ENCODE measurements around the gene GPHN. TPM values are rescaled to one million over a fixed set of nuclear protein-coding genes. Genes with fewer than 3 reads are reported as not detected.

Gene GPHN
- total RNA-seq, 1 donor = 8.3 TPM

GRCh38 chr14:67221982-67222328 lies 714.0 kb downstream of the GPHN start:
- Histone ChIP-seq H3K36me3 (ENCODE audit: insufficient read depth, low read length) (no peaks in the 10 kb centered on the region), H3K27ac (ENCODE audit: low read depth, low read length) (no peak overlapping the region), H3K9me3 (ENCODE audit: low read depth, low read length) (no peaks in the 10 kb centered on the region), H3K4me2 (ENCODE audit: insufficient read depth, low read length) (peak overlapping the region; percentile 20), H3K4me3 (ENCODE audit: insufficient read depth, low read length) (no peak overlapping the region), H2AFZ (ENCODE audit: low read length) (no peak overlapping the region), H4K20me1 (ENCODE audit: insufficient read depth, low read length) (no peaks in the 10 kb centered on the region), H3K4me1 (ENCODE audit: insufficient read depth, low read length) (peaks cover 11% of the 10 kb centered on the region), H3K27me3 (ENCODE audit: insufficient read depth, low read length) (no peaks in the 10 kb centered on the region), H3K79me2 (ENCODE audit: insufficient read depth, low read length) (no peaks in the 10 kb centered on the region)
- peak; percentile 34 for DNase-seq (ENCODE audit: insufficient read length, low spot score, missing footprints)
- TF ChIP-seq CTCF (IDR thresholded peaks at IDR 0.05; ENCODE audit: extremely low read depth, low read depth, low read length) = no peak

- Histone ChIP-seq H3K27ac (ENCODE audit: low read depth, low read length) (no peak overlapping the region), H3K36me3 (ENCODE audit: insufficient read depth, low read length) (no peaks in the 10 kb centered on the region), H3K79me2 (ENCODE audit: insufficient read depth, low read length) (no peaks in the 10 kb centered on the region), H4K20me1 (ENCODE audit: insufficient read depth, low read length) (no peaks in the 10 kb centered on the region), H3K4me1 (ENCODE audit: insufficient read depth, low read length) (peaks cover 11% of the 10 kb centered on the region), H3K9me3 (ENCODE audit: low read depth, low read length) (no peaks in the 10 kb centered on the region), H3K4me3 (ENCODE audit: insufficient read depth, low read length) (no peak overlapping the region), H3K4me2 (ENCODE audit: insufficient read depth, low read length) (no peak overlapping the region), H3K27me3 (ENCODE audit: insufficient read depth, low read length) (no peaks in the 10 kb centered on the region), H2AFZ (ENCODE audit: low read length) (no peak overlapping the region)
- no peak for TF ChIP-seq CTCF (IDR thresholded peaks at IDR 0.05; ENCODE audit: extremely low read depth, low read depth, low read length)
- DNase-seq (ENCODE audit: insufficient read length, low spot score, missing footprints) = no peak
Observed at GRCh38 chr14:67225523-67225922, 717.6 kb downstream of the GPHN start.

- TF ChIP-seq CTCF (IDR thresholded peaks at IDR 0.05; ENCODE audit: extremely low read depth, low read depth, low read length) = no peak
- H3K27ac ChIP-seq (ENCODE audit: low read depth, low read length) = peak overlapping the region; percentile 21
- DNase-seq (ENCODE audit: insufficient read length, low spot score, missing footprints) = peak; percentile 31
- peak overlapping the region; percentile 32 for H3K4me3 ChIP-seq (ENCODE audit: insufficient read depth, low read length)
- H3K36me3 ChIP-seq (ENCODE audit: insufficient read depth, low read length) = no peaks in the 10 kb centered on the region
- H4K20me1 ChIP-seq (ENCODE audit: insufficient read depth, low read length) = no peaks in the 10 kb centered on the region
- no peaks in the 10 kb centered on the region for H3K4me1 ChIP-seq (ENCODE audit: insufficient read depth, low read length)
- H3K9me3 ChIP-seq (ENCODE audit: low read depth, low read length) = no peaks in the 10 kb centered on the region
- H3K4me2 ChIP-seq (ENCODE audit: insufficient read depth, low read length) = peak overlapping the region; percentile 65
- no peaks in the 10 kb centered on the region for H3K79me2 ChIP-seq (ENCODE audit: insufficient read depth, low read length)
- H2AFZ ChIP-seq (ENCODE audit: low read length) = peak overlapping the region; percentile 6
- no peaks in the 10 kb centered on the region for H3K27me3 ChIP-seq (ENCODE audit: insufficient read depth, low read length)
Observed at GRCh38 chr14:67228325-67228984, 720.5 kb downstream of the GPHN start.

Other genes with a start within 250 kb of the GPHN start
- not detected in 2 replicates for gene CCDC196, start 21.8 kb upstream of the GPHN start, total RNA-seq